Fibroblast of lung (primary cell): ENCODE results near the gene MMS19.

Experiments
- CTCF ChIP-seq, 2 donors: IDR thresholded peaks in 1 of 2; conservative IDR thresholded peaks in 1 of 2; 1 replicate in 1 of 2; 2 replicates in 1 of 2; pipeline ENCODE4 v1.5.1; 2011 to 2012; ENCODE audit warnings: low read length in 2 of 2, control low read depth in 1 of 2, inconsistent platforms in 1 of 2, low read depth in 1 of 2, mild to moderate bottlenecking in 1 of 2
- EZH2 ChIP-seq: IDR thresholded peaks from 2 replicates; pipeline ENCODE4 v1.5.1; 2012; ENCODE audit warnings: low read length, control low read depth, mild to moderate bottlenecking; ENCODE audit errors: missing control alignments

GRCh38 chr10:97518301-97519043 is 20.2 kb upstream of the MMS19 start:
- TF ChIP-seq EZH2 (no peak), CTCF (conservative IDR thresholded peaks at IDR 0.05 in 1 of 2, IDR thresholded peaks at IDR 0.05 in 1 of 2; ENCODE audit: low read depth in 1 of 2, low read length in 2 of 2) (no peak)
